H1 (cell line): ENCODE measurements around the gene PHETA1. TPM values are rescaled to one million over a fixed set of nuclear protein-coding genes. Genes with fewer than 3 reads are reported as not detected.

Source experiments
- CTCF ChIA-PET: fragments of 300-600 bp; sonication (Branson Sonifier 250); formaldehyde crosslinking; loops from one replicate; lab custom pipeline; 2021; ENCODE audit not compliant: partially characterized antibody; lab: Charles Lee
- POLR2A ChIA-PET: fragments of 300-600 bp; sonication (Branson Sonifier 250); formaldehyde crosslinking; loops from one replicate; lab custom pipeline; 2021; ENCODE audit warnings: inconsistent platforms; ENCODE audit not compliant: partially characterized antibody; lab: Charles Lee
- DNase-seq, 2 experiments: peaks; one replicate each; pipeline versions ENCODE4 v3.0.0 to v3.0.0-alpha.2; 2010 to 2022; ENCODE audit warnings: low spot score in 2 of 2, low read depth in 1 of 2, mixed read lengths in 1 of 2
- FAIRE-seq: peaks from 2 replicates; lab custom pipeline; 2011; peaks lifted over from hg19 to GRCh38; lab: Jason Lieb, UNC
- H2AFZ ChIP-seq: 2 replicates; pipeline ENCODE4 v1.8.1; 2012; ENCODE audit warnings: low read length, inconsistent platforms
- H2AK5ac ChIP-seq: 2 replicates; pipeline ENCODE4 v1.6.1; 2013; ENCODE audit warnings: low read depth, low read length
- H2BK120ac ChIP-seq: replicated peaks from 2 replicates; pipeline ENCODE3; 2013; ENCODE audit warnings: low read depth, low read length, inconsistent platforms
- H2BK12ac ChIP-seq: 2 replicates; pipeline ENCODE4 v1.6.1; 2013; ENCODE audit warnings: low read depth, low read length
- H2BK15ac ChIP-seq: 2 replicates; pipeline ENCODE4 v1.6.1; 2013; ENCODE audit warnings: low read length
- H2BK20ac ChIP-seq: 2 replicates; pipeline ENCODE4 v1.6.1; 2013; ENCODE audit warnings: low read length
- H2BK5ac ChIP-seq: 2 replicates; pipeline ENCODE4 v1.6.1; 2013; ENCODE audit warnings: low read depth, low read length
- H3K14ac ChIP-seq: 2 replicates; pipeline ENCODE4 v1.6.1; 2013; ENCODE audit warnings: inconsistent platforms; ENCODE audit not compliant: insufficient read length
- H3K18ac ChIP-seq: 2 replicates; pipeline ENCODE4 v1.6.1; 2013; ENCODE audit warnings: low read length; ENCODE audit errors: extremely low read depth
- H3K23ac ChIP-seq: 2 replicates; pipeline ENCODE4 v1.6.1; 2013; ENCODE audit warnings: inconsistent platforms; ENCODE audit not compliant: insufficient read length
- H3K23me2 ChIP-seq: 2 replicates; pipeline ENCODE4 v1.6.1; 2013; ENCODE audit warnings: low read depth, low read length
- H3K27ac ChIP-seq: 2 replicates; pipeline ENCODE4 v1.6.1; 2011; ENCODE audit warnings: low read depth, low read length, inconsistent platforms
- H3K27me3 ChIP-seq, 4 experiments: replicated peaks in 1 of 4; 1 replicate in 1 of 4; 2 replicates in 3 of 4; pipeline versions ENCODE4 v1.6.1 to v1.8.1; 2011 to 2013; ENCODE audit warnings: low read length in 3 of 4, mild to moderate bottlenecking in 3 of 4, inconsistent platforms in 2 of 4, mixed read lengths in 2 of 4, moderate library complexity in 1 of 4; ENCODE audit not compliant: control insufficient read depth in 3 of 4, insufficient read depth in 3 of 4; ENCODE audit errors: extremely low read depth in 1 of 4
- H3K36me3 ChIP-seq, 4 experiments: 2 replicates each; pipeline versions ENCODE4 v1.6.1 to v1.8.1; 2011 to 2013; ENCODE audit warnings: mild to moderate bottlenecking in 4 of 4, low read length in 3 of 4, moderate library complexity in 2 of 4, control low read depth in 1 of 4, inconsistent platforms in 1 of 4; ENCODE audit not compliant: insufficient read depth in 4 of 4, control insufficient read depth in 2 of 4
- H3K4ac ChIP-seq: replicated peaks from 2 replicates; pipeline ENCODE3; 2013; ENCODE audit warnings: low read length, low read depth, mixed read lengths, inconsistent platforms; ENCODE audit not compliant: insufficient read length
- H3K4me1 ChIP-seq, 4 experiments: replicated peaks in 1 of 4; 1 replicate in 1 of 4; 2 replicates in 3 of 4; pipeline versions ENCODE4 v1.6.1 to v1.8.1; 2011 to 2013; ENCODE audit warnings: low read length in 3 of 4, inconsistent platforms in 2 of 4, mixed read lengths in 1 of 4; ENCODE audit not compliant: insufficient read depth in 4 of 4, control insufficient read depth in 3 of 4
- H3K4me2 ChIP-seq, 2 experiments: 2 replicates each; pipeline versions ENCODE4 v1.6.1 to v1.8.1; 2011 to 2013; ENCODE audit warnings: low read depth in 2 of 2, low read length in 2 of 2, control low read depth in 1 of 2, inconsistent platforms in 1 of 2, mild to moderate bottlenecking in 1 of 2; ENCODE audit not compliant: insufficient read depth in 1 of 2
- H3K4me3 ChIP-seq, 4 experiments: fragments of 200-600, 300-600 bp in 1 of 4; sonication (generic), shearing (Covaris generic), sonication (Bioruptor Twin) in 1 of 4; 2 replicates each; pipeline versions ENCODE4 v1.5.1 to v1.8.1; 2011 to 2016; ENCODE audit warnings: low read length in 4 of 4, low read depth in 3 of 4, control low read depth in 2 of 4, inconsistent platforms in 2 of 4, mild to moderate bottlenecking in 2 of 4, mixed read lengths in 1 of 4, moderate library complexity in 1 of 4; ENCODE audit not compliant: insufficient read depth in 2 of 4; ENCODE audit errors: extremely low read depth in 1 of 4
- H3K56ac ChIP-seq: replicated peaks from 2 replicates; pipeline ENCODE3; 2013; ENCODE audit warnings: low read depth, mild to moderate bottlenecking, mixed read lengths, low read length, inconsistent platforms; ENCODE audit not compliant: insufficient read length
- H3K79me1 ChIP-seq: 2 replicates; pipeline ENCODE4 v1.6.1; 2013; ENCODE audit warnings: low read depth, low read length, control low read depth
- H3K79me2 ChIP-seq, 2 experiments: 2 replicates each; pipeline versions ENCODE4 v1.6.1 to v1.8.1; 2012 to 2013; ENCODE audit warnings: low read length in 2 of 2, mild to moderate bottlenecking in 2 of 2, inconsistent platforms in 1 of 2; ENCODE audit not compliant: insufficient read depth in 2 of 2, control insufficient read depth in 1 of 2
- H3K9ac ChIP-seq, 4 experiments: replicated peaks in 1 of 4; 1 replicate in 1 of 4; 2 replicates in 3 of 4; pipeline versions ENCODE4 v1.6.1 to v1.8.1; 2011 to 2013; ENCODE audit warnings: low read depth in 3 of 4, low read length in 3 of 4, control low read depth in 2 of 4, mild to moderate bottlenecking in 2 of 4, moderate library complexity in 2 of 4, inconsistent platforms in 1 of 4; ENCODE audit errors: extremely low read depth in 1 of 4
- H3K9me3 ChIP-seq, 2 experiments: 2 replicates each; pipeline versions ENCODE4 v1.6.1 to v1.8.1; 2012 to 2013; ENCODE audit warnings: mild to moderate bottlenecking in 2 of 2, moderate library complexity in 2 of 2, control low read depth in 1 of 2, inconsistent platforms in 1 of 2, low read depth in 1 of 2, low read length in 1 of 2, mixed read lengths in 1 of 2; ENCODE audit not compliant: insufficient read depth in 2 of 2
- H4K20me1 ChIP-seq, 2 experiments: replicated peaks in 1 of 2; 2 replicates each; pipeline versions ENCODE3 to v1.8.1; 2011 to 2013; ENCODE audit warnings: inconsistent platforms in 2 of 2, low read length in 2 of 2, mild to moderate bottlenecking in 1 of 2; ENCODE audit not compliant: insufficient read depth in 2 of 2, control insufficient read depth in 1 of 2
- H4K5ac ChIP-seq: 2 replicates; pipeline ENCODE4 v1.6.1; 2013; ENCODE audit warnings: low read length, low read depth, mixed read lengths, inconsistent platforms; ENCODE audit not compliant: insufficient read length
- H4K8ac ChIP-seq: 2 replicates; pipeline ENCODE4 v1.8.0; 2013; ENCODE audit warnings: mild to moderate bottlenecking, moderate library complexity, low read length, inconsistent platforms; ENCODE audit not compliant: insufficient read depth; ENCODE audit errors: extremely low read depth
- H4K91ac ChIP-seq: replicated peaks from 2 replicates; pipeline ENCODE3; 2013; ENCODE audit warnings: low read length, mixed read lengths, inconsistent platforms; ENCODE audit not compliant: insufficient read length
- BRCA1 ChIP-seq: IDR thresholded peaks from 2 replicates; pipeline ENCODE4 v1.6.1; 2012; ENCODE audit warnings: low read depth, low read length, improper control_type of control experiment
- CBX8 ChIP-seq: fragments of 300-800, 300-1000 bp; sonication (generic); IDR thresholded peaks from 2 replicates; pipeline ENCODE4 v1.7.1; 2016; ENCODE audit warnings: low read depth, low read length, borderline replicate concordance
- CHD2 ChIP-seq: IDR thresholded peaks from 2 replicates; pipeline ENCODE4 v1.6.1; 2012; ENCODE audit warnings: low read length, improper control_type of control experiment
- EZH2 ChIP-seq: fragments of 200-600 bp; sonication (generic); IDR thresholded peaks from 2 replicates; pipeline ENCODE4 v1.7.1; 2012; ENCODE audit warnings: low read depth, mild to moderate bottlenecking, moderate library complexity, low read length, inconsistent platforms; ENCODE audit not compliant: severe bottlenecking
- JUN ChIP-seq: IDR thresholded peaks from 2 replicates; pipeline ENCODE4 v1.6.1; 2011; ENCODE audit warnings: low read depth, mild to moderate bottlenecking, improper control_type of control experiment, low read length
- KDM4A ChIP-seq: IDR thresholded peaks from one replicate; pipeline ENCODE4 v1.7.1; 2012; ENCODE audit warnings: low read depth, mild to moderate bottlenecking, moderate library complexity, low read length, inconsistent platforms; ENCODE audit not compliant: severe bottlenecking
- RFX5 ChIP-seq: IDR thresholded peaks from 2 replicates; pipeline ENCODE4 v1.6.1; 2011; ENCODE audit warnings: low read depth, low read length, improper control_type of control experiment, borderline replicate concordance
- SRF ChIP-seq: IDR thresholded peaks from 2 replicates; pipeline ENCODE4 v1.6.1; 2011; ENCODE audit warnings: mild to moderate bottlenecking, low read depth, low read length, moderate library complexity
- TAF7 ChIP-seq: optimal IDR thresholded peaks from 2 replicates; pipeline ENCODE3; 2011; ENCODE audit warnings: low read depth, mild to moderate bottlenecking, inconsistent platforms, low read length, moderate library complexity, borderline replicate concordance
- WGBS, 2 experiments: shearing (Covaris generic) in 1 of 2; methylation state at CpG; one replicate each; pipeline versions ENCODE4 v1.1.6 to v1.1.7; 2013 to 2015; ENCODE audit warnings: low lambda C conversion rate in 2 of 2, mixed read lengths in 2 of 2, inconsistent platforms in 1 of 2, low coverage in 1 of 2, missing lambda C conversion rate in 1 of 2; ENCODE audit not compliant: insufficient replicate concordance in 2 of 2, insufficient coverage in 1 of 2, insufficient read length in 1 of 2; ENCODE audit errors: extremely low coverage in 1 of 2, missing lambda C conversion rate in 1 of 2; 5-methylcytosine and 5-hydroxymethylcytosine counted together
- polyA plus RNA-seq, 7 experiments: library from polyadenylated mRNA; depleted of rRNA in 3 of 7; stranded (reverse) in 5 of 7; unstranded in 2 of 7; fragments of >200 nt in 5 of 7; fragments of 200-250 nt in 2 of 7; gene quantifications; 1 replicate in 5 of 7; 2 replicates in 1 of 7; 4 replicates in 1 of 7; pipeline versions ENCODE4 v1.2.1 to v1.2.3, GENCODE V29; 2011 to 2013; ENCODE audit warnings: missing spikeins in 2 of 7, mixed read lengths in 2 of 7
- total RNA-seq: library from RNA; stranded (reverse); fragmentation: NEBNext Ultra II Directional; extraction: Animal tissue kit (Norgen Biotek cat#: 25700); gene quantifications from 2 replicates; pipeline ENCODE4 v1.2.1, GENCODE V29; 2021
- TF ChIP-seq, protein P1 (sequence below): IDR thresholded peaks from 2 replicates; pipeline ENCODE4 v1.6.1; 2012; ENCODE audit warnings: low read length, inconsistent platforms

The PHETA1 gene
- total and polyA plus RNA-seq, 2 of the 8 experiments (the other 6 are each of a cell fraction or from before 2014, with no cell fraction given) = 5.2 to 12.3 TPM

DNA sequence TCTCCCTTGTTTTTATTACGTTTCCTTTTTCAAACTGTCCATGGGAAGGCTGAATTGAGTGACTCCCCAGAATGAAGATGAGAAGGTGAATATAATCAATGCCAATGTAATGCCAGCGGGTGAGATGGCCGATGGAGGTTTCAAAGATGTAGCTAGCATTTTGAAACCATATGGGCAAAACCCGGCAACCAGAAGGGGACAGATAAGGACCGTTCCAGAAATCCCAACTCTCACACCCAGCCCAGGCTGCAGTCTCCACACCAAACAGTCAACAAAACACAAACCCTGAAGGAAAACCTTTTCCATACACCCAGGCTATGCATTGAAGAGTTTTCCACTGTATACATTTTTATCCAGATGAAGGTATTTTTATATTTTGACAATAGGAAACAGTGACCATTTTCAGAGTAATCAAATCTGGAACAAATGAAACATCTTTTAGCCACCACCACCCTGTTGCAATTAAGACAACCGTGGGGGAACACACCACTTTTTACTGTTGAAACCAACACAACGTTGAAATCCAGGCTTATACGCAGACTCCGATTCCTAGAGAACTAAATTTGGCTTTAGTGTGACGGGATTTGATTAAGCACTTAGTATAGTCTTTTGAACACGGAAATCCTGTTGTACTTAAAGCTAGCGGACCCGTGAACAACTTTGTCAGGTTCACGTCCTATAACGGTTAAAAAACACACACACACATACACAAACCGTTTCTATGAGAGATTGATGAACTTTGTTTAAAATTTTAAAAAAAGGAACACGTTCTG is 19.0 kb downstream of the PHETA1 start:
- CTCF ChIA-PET = interaction anchor here (0.7 to 1.5 kb wide), 3 partner anchors 14 to 19 kb away, joined by 3 to 4 read pairs (median 4); no protein-coding TSS in a partner anchor
- Histone ChIP-seq H2AK5ac (no peak overlapping the region), H3K79me1 (no peaks in the 10 kb centered on the region), H3K27ac (no peak overlapping the region), H3K79me2 (no peaks in the 10 kb centered on the region), H4K91ac (no peak overlapping the region), H4K20me1 (no peaks in the 10 kb centered on the region), H3K56ac (no peak overlapping the region), H2BK20ac (no peak overlapping the region), H2BK5ac (no peak overlapping the region), H3K23me2 (no peaks in the 10 kb centered on the region), H2AFZ (no peak overlapping the region), H2BK12ac (no peak overlapping the region), H3K23ac (no peak overlapping the region), H3K4me2 (no peak overlapping the region), H3K36me3 (peaks cover 0 to 6% (median 1%) of the 10 kb centered on the region in 4 experiments; a peak in 3 of 8 replicates), H3K14ac (no peak overlapping the region), H3K4ac (no peak overlapping the region), H3K4me3 (no peak overlapping the region), H4K5ac (no peak overlapping the region), H2BK120ac (no peak overlapping the region), H3K18ac (no peak overlapping the region), H3K4me1 (0 out of 7 replicates have a peak, but pooled peaks cover 0 to 4% (median 0%) of the 10 kb centered on the region in 4 experiments), H3K9me3 (peaks cover 12 to 16% of the 10 kb centered on the region in 2 experiments; a peak in 3 of 4 replicates), H3K27me3 (no peaks in the 10 kb centered on the region; a peak in 1 of 7 replicates), H3K9ac (no peak overlapping the region), H4K8ac (no peak overlapping the region), H2BK15ac (no peak overlapping the region)
- POLR2A ChIA-PET = no interaction called here
- no peak for DNase-seq
- no peak for FAIRE-seq
- 90% methylated on average over 17 of the region's 17 CpGs; no CpG with 5 or more reads in 1 of the 2 experiments for WGBS, 2 experiments
- TF ChIP-seq BRCA1 = no peak
- no peak for TF ChIP-seq EZH2
- TF ChIP-seq, protein P1, sequence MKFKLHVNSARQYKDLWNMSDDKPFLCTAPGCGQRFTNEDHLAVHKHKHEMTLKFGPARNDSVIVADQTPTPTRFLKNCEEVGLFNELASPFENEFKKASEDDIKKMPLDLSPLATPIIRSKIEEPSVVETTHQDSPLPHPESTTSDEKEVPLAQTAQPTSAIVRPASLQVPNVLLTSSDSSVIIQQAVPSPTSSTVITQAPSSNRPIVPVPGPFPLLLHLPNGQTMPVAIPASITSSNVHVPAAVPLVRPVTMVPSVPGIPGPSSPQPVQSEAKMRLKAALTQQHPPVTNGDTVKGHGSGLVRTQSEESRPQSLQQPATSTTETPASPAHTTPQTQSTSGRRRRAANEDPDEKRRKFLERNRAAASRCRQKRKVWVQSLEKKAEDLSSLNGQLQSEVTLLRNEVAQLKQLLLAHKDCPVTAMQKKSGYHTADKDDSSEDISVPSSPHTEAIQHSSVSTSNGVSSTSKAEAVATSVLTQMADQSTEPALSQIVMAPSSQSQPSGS = no peak
- no peak for TF ChIP-seq TAF7
- TF ChIP-seq CBX8 = no peak
- no peak for TF ChIP-seq KDM4A
- TF ChIP-seq CHD2 = no peak
- TF ChIP-seq SRF = no peak
- TF ChIP-seq JUN = no peak
- TF ChIP-seq RFX5 = no peak
